D721Med (cell line): ENCODE data around the gene CRYZL1.
"Not testable (repeated sequence)": the region's sequence is repeated elsewhere in the genome, so short reads cannot be mapped to it uniquely, and the experiment has no call there.

ENCODE experiments used
- DNase-seq: peaks from one replicate; pipeline ENCODE4 v3.0.0; 2011; ENCODE audit warnings: low spot score; ENCODE audit not compliant: insufficient read length
- FAIRE-seq: peaks from 2 replicates; lab custom pipeline; 2011; peaks lifted over from hg19 to GRCh38; lab: Jason Lieb, UNC
- TF ChIP-seq, protein P1 (sequence below): IDR thresholded peaks from 2 replicates; pipeline ENCODE4 v1.5.1; 2012; ENCODE audit warnings: mild to moderate bottlenecking, control low read depth; ENCODE audit not compliant: insufficient read depth; ENCODE audit errors: missing control alignments

CRYZL1 gene

GRCh38 chr21:33644383-33645074 lies 3.0 kb upstream of the CRYZL1 start:
- FAIRE-seq (no peak), DNase-seq (no peak)
- TF ChIP-seq, protein P1, sequence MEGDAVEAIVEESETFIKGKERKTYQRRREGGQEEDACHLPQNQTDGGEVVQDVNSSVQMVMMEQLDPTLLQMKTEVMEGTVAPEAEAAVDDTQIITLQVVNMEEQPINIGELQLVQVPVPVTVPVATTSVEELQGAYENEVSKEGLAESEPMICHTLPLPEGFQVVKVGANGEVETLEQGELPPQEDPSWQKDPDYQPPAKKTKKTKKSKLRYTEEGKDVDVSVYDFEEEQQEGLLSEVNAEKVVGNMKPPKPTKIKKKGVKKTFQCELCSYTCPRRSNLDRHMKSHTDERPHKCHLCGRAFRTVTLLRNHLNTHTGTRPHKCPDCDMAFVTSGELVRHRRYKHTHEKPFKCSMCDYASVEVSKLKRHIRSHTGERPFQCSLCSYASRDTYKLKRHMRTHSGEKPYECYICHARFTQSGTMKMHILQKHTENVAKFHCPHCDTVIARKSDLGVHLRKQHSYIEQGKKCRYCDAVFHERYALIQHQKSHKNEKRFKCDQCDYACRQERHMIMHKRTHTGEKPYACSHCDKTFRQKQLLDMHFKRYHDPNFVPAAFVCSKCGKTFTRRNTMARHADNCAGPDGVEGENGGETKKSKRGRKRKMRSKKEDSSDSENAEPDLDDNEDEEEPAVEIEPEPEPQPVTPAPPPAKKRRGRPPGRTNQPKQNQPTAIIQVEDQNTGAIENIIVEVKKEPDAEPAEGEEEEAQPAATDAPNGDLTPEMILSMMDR, result no peak

- TF ChIP-seq, protein P1, result no peak
- DNase-seq, result no peak
- no peak for FAIRE-seq
Observed at GRCh38 chr21:33643658-33644311, 2.2 kb upstream of the CRYZL1 start.

DNA sequence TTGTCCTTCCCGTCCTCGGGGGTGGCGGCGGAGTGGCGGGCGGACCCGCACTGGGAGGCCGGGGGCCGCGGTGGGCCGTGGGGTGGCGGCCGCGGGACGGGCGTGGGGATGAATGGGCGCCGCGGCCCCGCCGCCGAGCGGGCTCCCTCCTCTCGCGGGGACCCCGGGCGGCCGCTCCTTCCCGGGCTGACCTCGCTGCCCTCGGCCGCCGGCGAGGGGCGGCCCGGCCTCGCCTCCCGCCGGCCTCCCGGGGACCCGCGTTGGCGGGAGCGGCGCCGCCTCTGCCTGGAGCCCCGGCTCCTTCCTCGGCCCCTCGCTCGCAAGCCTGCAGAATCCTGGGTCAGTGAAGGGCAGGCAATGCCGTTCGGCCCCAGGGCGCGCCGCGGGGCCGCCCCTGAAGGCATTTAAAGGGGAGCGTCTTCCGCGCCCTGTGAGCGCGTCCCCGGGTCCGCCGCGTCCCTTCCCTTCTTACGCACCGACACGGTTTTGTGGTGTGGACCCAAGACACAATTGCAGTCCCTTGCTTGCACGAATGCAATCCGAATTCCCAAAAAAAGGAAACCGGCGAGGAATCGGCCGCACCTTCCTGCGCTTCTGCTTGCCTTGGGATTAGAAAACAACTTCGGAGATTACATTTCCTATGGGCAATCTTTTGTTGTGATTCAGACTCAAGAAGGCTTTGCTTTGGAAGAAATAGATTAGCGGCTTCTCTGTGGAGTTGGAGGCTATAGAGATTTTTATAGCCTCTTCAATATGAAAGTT lies 1.5 kb upstream of the CRYZL1 start:
- DNase-seq, result no peak
- FAIRE-seq, result no peak
- TF ChIP-seq, protein P1, result no peak

GRCh38 chr21:33642027-33642895 lies 720 bp upstream of the CRYZL1 start, which contains the start of gene ITSN1:
ITSN1 (plus strand) TSS chr21:33642501; CDS start chr21:33718829, 76,328 bp downstream.
- TF ChIP-seq, protein P1, result no peak
- no peak for FAIRE-seq

DNA sequence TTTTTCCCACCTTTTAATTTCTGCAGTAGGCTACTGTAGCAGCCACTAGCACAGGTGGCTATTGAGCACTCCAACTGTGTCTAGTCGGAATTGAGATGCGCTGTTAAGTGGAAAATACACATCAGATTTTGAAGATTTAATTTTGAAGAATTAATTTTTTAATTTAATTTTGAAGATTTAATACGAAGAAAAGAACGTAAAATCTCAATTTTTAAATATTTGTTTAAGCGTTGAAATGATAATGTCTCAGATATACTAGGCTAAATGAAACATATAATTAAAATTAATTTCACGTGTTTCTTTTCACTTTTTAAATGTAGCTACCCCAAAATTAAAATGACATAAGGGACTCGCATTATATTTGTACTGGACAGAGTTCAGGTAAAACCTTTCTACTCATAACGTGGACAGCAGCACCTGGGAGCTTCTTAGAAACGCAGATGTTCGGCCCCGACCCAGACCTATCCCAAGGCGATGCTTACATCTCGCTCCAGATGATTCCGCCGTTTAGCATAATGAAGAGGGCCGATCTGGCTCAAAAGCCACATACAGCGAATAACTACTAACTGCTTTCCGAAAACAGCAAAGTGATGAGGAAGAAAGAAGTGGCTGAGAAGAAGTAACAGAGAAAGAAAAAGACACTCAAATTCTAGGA lies 717 bp downstream of the CRYZL1 start:
- FAIRE-seq, result no peak

More at GRCh38 chr21:33642027-33642895, 720 bp upstream of the CRYZL1 start, which contains the start of gene ITSN1:
- DNase-seq, result peak; percentile 61

DNA sequence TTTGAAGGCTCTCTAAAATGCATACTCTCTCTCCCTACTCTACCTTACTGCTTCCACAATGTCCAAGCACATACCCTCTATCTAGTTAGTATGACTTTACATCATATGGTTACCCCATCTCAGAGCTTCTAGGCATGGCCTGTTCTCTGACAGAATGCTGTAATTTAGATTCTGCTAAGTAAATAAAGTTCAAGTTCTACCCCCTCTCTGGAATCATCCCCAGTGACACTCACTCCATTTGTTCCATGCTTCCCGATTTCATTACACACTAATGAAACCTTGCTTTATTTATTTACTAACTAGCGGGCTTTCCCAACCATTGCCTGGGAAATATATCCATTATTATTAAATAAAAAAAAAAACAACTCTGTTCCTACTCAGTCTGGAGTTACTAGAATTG lies 7.3 kb downstream of the CRYZL1 start:
- no peak for FAIRE-seq
- TF ChIP-seq, protein P1, result no peak
- no peak for DNase-seq

More for the DNA sequence above, 717 bp downstream of the CRYZL1 start:
- no peak for DNase-seq
- TF ChIP-seq, protein P1, result no peak

DNA sequence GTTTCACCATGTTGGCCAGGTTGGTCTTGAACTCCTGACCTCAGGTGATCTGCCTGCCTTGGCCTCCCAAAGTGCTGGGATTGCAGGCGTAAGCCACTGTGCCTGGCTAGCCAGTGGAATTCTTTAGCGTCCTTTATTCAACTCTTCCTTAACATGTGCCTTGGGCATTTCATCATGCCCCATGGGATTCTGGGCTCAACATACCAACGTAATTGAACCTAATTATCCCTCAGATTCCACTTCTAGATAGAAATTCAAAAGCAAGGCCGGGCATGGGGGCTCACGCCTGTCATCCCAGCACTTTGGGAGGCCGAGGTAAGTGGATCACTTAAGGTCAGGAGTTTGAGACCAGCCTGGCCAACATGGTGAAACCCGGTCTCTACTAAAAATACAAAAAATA lies 15.4 kb downstream of the CRYZL1 start:
- not testable (repeated sequence) for DNase-seq, FAIRE-seq
